GM18907 (cell line): ENCODE measurements around the gene TMEM222.

Experiments used
- ATAC-seq: cut with Tn5 transposase; IDR thresholded peaks from one replicate; pipeline ENCODE4 v1.9.1; 2021; ENCODE audit warnings: mild to moderate bottlenecking, moderate library complexity; ENCODE audit not compliant: unreplicated experiment

TMEM222 gene

DNA sequence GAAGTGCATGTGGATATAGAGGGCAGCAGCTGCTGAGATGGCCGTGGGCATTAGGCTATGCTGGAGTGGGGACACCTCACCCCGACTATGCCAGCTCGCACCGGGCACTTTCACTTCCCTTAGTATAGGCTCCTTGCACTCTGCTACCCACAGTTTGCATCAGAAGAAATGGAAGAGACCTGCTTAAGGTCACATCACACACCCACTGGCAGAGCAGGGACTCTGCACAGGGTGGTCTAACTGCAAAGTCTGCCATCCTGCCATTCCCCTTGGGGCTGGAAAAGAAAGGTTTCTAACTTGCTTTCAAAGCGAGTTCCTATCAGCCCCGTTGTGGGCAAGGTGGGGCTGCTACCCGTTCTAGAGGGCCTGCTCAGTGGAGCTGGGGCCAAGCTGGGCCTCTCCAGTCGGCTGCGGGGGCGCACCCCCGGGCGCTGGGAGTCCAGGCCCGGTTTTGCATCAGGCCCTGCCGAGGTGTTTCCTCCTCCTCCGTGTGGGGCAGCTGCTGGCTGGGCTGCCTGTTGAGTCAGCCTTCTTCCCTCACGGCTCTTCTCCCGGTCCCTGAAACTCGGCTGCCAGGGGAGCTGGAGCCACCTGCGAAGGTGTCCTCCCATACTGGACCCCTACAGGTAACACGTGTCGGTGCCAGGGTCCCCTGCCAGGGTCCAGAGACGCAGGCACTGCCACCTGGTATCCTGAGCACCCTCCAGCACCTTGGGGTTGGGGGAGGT lies 19.7 kb downstream of the TMEM222 start, which contains the start of gene SYTL1:
SYTL1 (plus strand) TSS at position 498 of the 728 bp plus-strand sequence. CDS start 3,313 bp downstream, outside the sequence.
- ATAC-seq: peak; percentile 49

DNA sequence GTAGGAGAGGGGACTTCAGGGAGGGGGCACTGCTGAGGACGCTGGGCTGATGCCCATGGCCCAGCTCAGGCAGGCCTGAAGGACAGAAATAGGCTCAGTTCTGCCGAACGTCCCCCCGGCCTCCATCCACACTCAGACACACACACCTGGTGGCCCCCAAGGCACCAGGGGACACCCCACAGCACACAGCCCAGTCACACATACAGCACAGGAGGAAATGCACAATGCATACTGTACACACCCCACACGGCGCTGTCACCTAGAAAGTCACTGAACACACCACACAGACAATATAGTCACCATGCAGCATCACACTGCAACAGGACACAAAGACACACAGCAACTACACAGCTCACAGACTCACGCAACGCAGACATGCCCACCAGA lies 20.4 kb downstream of the TMEM222 start:
- ATAC-seq: peak; percentile 14

DNA sequence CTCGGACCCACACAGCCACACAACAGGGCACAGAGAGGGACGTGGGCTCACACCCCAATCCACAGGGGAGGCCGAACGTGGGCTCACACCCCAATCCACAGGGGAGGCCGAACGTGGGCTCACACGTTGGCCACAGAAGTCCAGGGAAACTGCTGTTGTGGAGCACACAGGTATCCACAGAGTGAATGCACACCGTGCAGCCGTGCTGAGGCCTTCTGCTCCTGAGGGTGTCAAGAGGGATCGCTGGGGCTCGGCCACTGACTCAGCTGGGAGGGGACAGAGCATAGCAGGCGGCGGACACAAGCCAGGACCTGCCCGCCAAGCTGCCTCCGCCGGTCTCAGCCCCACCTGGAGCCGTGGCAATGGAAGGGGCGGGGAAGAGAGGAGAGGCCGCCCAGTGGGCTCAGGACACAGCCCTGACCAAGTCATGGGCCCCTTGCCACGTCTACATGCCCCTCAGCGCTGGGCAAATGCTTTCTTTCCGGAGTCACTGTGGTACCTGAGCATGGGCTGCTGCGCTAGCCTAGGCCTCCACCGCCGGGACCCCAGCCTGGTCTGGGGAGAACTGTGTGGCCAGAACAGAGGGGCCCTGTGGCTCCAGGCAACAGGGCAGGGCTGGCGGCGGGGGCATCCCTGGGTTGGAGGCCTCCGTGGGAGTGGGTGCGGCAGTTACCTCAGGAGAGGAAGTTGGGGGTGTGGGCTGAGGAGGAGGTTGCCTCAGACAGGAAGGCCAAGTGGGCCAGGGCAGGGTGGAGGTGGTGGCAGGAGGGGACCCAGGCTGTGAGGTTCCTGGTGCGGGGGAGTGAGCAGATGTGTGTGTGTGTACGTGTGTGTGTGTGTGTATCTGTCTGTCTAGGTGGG lies 21.0 kb downstream of the TMEM222 start:
- ATAC-seq: peak; percentile 48

DNA sequence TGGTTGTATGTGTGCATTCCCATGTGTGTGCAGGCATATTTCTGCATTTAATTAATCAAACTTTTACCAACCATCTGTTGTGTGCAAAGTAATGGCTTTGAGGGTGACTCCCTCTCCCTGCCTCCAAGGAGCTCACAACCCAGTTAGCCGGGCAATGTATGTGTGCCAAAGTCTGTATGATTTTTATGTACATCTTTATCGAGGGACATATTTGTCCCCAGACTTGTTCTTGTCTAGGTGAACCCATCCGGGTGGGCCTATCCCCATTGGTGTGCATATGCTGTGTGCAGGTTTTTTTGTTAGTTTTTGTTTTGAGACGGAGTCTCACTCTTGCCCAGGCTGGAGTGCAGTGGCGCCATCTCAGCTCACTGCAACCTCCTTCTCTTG lies 21.7 kb downstream of the TMEM222 start:
- no peak for ATAC-seq

DNA sequence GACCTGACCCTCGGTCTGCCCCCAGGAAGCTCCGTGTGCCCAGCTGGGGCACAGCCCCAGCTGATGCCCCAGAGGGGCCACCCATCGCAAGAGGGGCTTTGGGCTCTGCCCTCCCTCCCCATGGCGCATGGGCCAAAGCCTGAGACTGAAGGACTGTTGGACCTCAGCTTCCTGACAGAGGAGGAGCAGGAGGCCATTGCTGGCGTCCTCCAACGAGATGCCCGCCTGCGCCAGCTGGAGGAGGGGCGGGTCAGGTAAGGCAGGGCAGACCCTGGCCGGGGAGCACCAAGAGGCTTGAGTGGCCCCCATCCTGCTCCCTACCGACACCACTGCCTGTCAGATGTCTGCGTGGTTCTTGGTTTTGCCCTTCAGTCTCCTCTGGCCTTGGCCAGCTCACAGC lies 23.3 kb downstream of the TMEM222 start:
- no peak for ATAC-seq

DNA sequence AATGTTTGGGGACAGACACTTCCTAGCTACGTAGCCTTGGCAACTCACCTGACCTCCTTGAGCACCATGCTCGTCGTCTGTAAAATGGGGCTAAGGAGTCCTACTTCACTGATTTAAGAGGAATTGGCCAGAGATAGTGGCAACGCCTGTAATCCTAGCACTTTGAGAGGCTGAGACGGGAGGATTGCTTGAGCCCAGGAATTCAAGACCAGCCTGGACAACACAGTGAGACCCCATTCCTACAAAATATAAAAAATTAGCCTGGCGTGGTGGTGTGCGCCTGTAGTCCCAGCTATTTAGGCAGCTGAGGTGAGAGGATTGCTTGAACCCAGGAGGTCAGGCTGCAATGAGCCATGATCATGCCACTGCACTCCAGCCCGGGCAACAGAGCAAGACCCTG lies 24.4 kb downstream of the TMEM222 start:
- ATAC-seq: no peak

DNA sequence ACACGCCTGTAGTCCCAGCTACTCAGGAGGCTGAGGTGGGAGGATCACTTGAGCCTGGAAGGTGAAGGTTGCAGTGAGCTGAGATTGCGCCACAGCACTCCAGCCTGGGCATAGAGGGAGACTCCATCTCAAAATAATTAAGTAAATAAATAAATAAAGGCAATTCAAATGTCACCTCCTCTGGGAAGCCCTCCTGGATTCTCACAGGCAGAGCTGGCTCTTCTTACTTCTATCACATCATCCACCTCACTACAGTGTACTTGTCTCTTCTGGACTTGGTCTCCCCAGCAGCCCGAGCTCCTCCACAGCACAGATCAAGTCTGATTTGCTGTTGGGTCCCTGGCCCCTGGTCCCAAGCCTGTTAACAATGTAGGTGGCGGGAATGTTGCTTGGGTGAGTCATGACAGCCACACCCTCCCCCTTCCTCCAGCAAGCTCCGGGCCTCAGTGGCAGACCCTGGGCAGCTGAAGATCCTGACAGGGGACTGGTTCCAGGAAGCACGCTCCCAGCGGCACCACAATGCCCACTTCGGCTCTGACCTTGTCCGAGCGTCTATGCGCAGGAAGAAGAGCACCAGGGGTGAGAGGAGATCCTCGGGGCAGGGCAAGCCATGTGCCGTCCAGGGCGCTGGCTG lies 25.1 kb downstream of the TMEM222 start:
- ATAC-seq: no peak

DNA sequence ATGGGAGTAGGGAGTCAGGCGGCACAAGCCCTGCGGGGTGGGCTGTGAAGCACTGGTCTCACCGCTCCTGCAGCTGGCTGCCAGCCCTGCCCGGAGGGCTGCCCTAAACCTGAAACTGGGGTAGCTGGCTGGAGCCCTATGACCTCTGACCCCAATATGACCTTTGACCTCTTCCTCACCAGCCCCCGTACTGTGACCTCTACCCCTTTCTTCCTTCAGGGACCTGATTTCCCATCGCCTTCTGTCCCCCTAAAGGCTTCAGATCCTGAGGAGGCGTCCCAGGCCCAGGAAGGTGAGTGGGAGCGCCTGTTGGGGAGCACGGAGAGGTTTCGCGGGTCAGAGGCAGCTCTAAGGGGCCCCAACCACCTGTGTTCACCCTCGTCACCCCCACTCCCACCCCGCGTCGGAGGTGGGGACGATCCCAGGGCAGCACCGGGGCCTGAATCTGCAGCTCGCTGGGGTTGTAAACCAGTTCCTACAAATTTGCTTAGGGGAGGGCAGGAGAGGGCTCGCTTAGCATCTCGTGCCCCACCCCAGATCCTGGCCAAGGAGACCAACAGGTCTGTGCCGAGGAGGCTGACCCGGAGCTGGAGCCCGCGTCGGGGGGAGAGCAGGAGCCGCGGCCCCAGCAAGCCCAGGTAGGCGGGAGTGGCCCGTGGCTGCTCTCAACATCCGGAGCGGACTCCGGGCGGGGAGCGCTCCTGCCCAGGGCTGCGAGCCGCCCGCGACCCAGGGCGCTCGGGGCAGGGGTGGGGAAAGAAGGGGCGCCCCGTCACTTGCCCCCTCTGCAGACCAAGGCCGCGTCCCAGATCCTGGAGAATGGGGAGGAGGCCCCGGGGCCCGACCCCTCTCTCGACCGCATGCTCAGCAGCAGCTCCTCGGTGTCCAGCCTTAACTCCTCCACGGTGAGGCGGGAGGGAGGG lies 27.2 kb downstream of the TMEM222 start:
- ATAC-seq: no peak

DNA sequence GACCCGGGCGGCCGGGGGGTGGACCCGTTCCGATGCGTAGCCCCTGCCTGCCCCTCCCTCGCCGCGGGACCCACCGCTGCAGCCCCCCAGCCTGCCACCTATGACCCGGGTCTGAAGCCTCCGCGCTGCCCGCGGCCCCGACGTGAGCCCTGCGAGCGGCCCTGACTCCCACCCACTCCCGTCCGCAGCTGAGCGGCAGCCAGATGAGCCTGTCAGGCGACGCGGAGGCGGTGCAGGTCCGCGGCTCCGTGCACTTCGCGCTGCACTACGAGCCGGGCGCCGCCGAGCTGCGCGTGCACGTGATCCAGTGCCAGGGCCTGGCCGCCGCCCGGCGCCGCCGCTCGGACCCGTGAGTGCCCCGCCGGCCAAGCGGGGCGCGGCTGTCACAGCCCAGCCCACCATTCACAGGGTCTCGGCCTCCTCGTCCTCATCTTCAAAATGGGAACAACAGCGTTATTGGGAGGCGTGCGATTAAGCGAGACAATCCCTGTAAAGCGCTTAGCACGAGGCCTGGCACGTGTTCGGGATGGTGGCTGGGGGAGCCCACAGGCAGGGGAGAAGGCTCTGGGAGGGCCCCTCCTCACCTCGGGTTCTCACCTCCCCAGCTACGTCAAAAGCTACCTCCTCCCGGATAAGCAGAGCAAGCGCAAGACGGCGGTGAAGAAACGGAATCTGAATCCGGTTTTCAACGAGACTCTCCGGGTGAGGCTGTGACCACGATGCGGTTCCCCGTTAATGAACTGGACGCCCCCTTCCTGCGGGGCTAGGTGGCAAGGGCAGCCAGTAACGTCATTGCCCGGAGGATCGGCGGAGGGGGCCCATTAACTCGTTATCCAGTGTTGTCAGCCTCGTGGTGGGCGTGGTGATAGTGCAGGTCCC lies 28.1 kb downstream of the TMEM222 start:
- no peak for ATAC-seq

DNA sequence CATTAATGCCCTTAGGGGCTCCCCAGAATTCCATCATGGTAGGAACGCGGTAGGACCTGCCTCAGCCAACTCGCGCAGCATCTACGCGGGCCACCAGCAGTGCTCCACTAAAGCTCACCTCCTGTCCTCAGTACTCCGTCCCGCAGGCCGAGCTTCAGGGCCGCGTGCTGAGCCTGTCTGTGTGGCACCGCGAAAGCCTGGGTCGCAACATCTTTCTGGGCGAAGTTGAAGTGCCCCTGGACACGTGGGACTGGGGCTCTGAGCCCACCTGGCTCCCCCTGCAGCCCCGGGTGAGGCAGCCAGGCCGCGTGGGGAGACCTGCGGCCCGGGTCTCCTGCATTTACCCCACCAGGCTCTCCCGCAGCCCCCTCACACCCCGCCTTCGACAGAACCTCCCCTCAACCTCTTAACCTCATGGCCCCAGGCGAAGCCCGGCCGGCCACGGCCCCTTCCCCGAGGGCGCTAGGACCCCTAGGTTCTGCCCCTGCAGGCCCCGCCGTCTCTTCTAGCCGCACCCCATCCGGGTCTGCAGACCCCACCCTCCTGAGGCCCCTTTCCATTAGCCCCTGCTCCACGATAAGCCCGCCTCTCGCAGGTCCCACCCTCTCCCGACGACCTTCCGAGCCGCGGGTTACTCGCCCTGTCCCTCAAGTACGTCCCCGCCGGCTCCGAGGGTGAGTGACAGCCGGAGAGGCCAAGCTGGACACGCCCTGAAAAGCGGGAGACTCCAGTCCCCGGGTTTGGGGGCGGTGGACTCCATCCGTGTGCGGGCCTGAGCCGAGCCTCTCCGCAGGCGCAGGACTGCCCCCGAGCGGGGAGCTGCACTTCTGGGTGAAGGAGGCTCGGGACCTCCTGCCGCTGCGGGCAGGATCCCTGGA lies 28.9 kb downstream of the TMEM222 start:
- ATAC-seq: no peak

DNA sequence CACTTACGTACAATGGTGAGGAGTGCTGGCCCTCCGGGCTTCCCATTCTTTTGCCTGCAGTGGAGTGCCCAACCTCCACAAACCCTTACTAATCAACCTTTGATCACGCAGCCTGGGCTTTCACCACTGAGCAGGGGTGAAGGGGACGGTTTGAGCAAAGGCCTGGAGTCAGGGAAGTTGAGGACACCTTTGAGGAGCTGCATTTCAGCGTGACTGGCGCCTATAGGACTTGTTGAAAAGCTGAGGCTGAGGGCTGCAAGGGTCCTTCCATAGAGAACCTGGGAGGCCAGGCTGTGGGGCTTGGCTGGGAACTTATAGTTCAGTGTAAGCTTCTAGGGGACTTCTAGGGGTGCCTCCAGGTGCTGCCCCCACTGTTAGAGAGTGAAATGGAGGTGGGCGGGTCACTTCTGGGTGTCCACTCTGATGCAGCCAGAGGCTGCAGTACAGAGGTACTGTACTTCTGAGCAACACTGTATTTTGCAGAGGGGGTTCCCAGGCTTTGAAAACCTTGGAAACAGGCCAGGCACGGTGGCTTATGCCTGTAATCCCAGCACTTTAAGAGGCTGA lies 29.7 kb downstream of the TMEM222 start:
- no peak for ATAC-seq

DNA sequence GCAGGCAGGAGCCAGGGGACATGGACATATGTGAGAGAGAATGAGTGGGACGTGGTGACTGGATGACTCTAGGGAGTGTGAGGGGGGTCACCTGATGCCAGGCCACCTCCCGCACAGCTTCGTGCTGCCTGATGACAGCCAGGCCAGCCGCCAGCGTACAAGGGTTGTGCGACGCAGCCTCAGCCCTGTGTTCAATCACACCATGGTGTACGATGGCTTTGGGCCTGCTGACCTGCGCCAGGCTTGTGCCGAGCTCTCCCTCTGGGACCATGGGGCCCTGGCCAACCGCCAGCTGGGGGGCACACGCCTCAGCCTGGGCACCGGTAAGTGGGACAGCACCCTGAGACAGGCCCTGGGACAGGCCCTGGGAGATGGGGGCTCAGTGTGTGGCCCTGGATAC lies 31.2 kb downstream of the TMEM222 start:
- no peak for ATAC-seq

DNA sequence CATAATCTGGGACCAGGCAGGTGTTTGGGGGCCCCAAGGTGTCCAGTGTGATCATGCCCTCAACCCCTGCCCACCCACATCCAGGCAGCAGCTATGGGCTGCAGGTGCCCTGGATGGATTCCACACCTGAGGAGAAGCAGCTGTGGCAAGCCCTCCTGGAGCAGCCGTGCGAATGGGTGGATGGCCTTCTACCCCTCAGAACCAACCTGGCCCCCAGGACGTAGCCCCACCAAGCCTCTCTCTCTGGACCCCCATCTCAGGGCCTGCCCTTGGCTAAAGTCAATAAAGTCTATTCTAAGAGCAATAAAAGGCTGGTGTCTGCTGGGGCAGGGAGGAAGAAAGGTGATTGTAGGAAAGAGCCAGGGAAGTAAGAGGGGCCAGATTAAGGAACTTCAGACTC lies 31.7 kb downstream of the TMEM222 start:
- no peak for ATAC-seq

DNA sequence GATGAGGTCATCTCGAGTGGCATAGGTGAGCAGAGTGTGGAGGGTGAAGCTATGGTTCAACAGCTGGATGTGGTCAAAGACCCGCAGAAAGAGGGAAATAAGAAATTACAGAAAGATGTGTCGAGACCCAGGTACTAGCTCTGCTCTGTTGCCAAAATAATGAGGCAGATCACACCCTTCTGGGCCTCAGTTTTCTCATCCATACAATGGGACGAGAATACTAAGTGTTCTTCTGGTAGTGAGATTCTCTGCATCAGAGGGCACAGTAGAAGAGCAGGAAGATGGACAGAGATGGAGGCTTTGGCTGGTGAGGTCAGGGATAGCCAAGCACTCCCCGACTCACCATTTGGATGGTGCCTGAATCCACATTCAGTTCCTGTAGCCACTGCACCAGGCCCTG lies 33.7 kb downstream of the TMEM222 start:
- no peak for ATAC-seq

DNA sequence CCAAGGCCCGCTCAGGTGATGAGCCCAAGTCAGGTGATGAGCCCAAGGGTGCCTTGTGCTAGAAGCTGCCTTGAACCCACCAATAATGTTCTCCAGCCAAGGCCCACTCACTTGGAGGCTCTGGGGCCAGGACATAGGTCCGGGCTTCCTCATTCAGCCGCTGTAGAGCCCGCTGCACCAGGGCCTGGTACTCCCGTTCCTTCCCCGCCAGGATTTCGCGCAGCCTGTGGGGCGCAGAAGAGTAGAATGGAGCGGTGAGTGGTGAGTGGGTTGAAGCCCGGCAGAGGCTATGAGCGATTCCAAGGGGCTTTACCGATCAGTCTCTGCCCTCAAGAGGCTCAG lies 34.3 kb downstream of the TMEM222 start:
- no peak for ATAC-seq

DNA sequence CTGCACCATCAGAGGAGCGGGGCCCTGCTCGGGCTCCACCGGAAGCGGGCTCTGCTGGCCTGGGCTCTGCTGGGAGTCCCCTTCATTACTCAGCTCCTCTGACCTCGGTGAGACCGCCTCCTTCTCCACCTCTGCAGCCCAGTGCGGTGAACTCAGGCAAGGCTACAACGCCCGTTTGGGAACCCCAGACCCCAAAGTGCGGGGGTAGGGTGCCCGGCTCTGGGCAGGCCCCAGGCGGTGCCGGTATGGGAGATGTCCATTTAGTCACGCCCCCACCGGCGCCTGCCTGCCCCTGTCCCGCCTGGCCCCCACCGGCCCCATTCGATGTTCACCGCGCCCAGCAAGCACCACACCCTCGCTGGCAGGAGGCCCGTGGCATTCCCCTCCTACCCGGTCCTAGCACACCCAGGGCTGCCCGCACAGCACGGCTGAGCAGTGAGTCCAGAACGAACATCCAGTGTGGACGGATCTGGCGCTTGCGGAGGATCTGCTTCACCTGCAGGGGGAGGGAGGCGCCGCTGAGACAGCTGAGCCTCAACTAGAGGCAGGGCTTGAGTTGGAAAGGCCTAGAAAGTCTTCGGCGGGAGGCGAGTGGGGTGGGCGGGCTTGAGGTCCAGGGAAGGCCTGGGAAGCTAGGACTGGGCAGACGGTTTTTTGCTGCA lies 34.8 kb downstream of the TMEM222 start:
- no peak for ATAC-seq

DNA sequence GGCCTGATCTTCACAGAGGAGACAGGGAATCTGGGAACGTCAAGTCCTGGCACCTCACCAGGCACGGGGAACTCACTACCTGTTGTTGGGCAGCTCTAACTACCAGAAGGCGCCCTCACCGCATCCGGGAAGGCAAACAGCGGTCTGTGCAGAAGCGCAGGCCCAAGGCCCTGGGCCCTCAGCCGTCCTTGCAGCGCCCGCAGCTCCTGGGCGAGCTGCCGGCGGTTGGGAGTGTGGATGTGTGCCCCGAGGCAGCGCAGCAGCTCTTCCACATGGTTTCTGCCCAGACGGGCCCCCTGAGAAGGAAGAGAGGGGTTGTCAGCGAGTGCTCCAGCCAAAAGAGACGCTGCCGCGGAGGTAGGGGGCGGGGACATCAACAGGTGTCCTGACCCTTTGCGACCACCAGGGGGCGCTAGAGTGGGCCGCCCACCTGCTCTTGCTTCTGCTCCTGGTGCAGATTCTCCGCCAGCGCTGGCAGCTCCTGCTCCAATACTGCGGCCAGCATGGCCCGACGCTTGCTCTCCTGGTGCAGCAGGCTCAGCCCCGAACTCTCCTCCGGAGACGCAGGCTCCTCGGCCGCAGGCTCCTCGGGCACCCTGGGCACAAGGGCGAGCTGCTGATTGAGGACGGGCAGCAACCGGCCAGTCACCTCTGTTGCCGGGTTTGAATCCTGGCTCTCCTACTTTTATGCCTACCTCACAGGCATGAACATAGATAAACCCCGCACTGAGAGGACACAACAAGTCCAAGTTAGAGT lies 35.5 kb downstream of the TMEM222 start:
- peak; percentile 61 for ATAC-seq
